CD4-positive, alpha-beta T cell (primary cell): ENCODE results near the gene MCF2L2. TPM values are rescaled to one million over a fixed set of nuclear protein-coding genes. Genes with fewer than 3 reads are reported as not detected.

ENCODE experiments used
- ATAC-seq: fragments of 200-7000 bp; cut with Tn5 transposase; one replicate; pipeline ENCODE4 v1.10.0; 2022; ENCODE audit warnings: mild to moderate bottlenecking; ENCODE audit not compliant: poor library complexity
- CTCF ChIA-PET: fragments of 350-600 bp; sonication (Branson Sonifier 250); formaldehyde crosslinking; loops from one replicate; lab custom pipeline; 2021; ENCODE audit warnings: antibody characterized with exemption, inconsistent platforms; lab: Charles Lee
- POLR2A ChIA-PET: fragments of 350-600 bp; sonication (Branson Sonifier 250); formaldehyde crosslinking; loops from one replicate; lab custom pipeline; 2021; ENCODE audit warnings: antibody characterized with exemption, inconsistent platforms; lab: Charles Lee
- DNase-seq, 14 experiments: peaks; one replicate each; pipeline ENCODE4 v3.0.0-alpha.2; 2013 to 2020; ENCODE audit warnings: mixed read lengths in 2 of 14
- H3K27ac ChIP-seq, 2 donors: one replicate each; pipeline versions ENCODE4 v1.5.1 to v1.7.0; 2013; ENCODE audit warnings: low read length in 2 of 2, low read depth in 1 of 2, mild to moderate bottlenecking in 1 of 2
- H3K27me3 ChIP-seq, 2 experiments: 1 replicate in 1 of 2; 2 replicates in 1 of 2; pipeline versions ENCODE4 v1.6.1 to v1.7.0; 2013; ENCODE audit warnings: low read length in 2 of 2, control low read depth in 1 of 2, mild to moderate bottlenecking in 1 of 2, moderate library complexity in 1 of 2; ENCODE audit not compliant: insufficient read depth in 2 of 2, control insufficient read depth in 1 of 2
- H3K36me3 ChIP-seq: one replicate; pipeline ENCODE4 v1.6.1; 2013; ENCODE audit warnings: low read length, control low read depth; ENCODE audit not compliant: insufficient read depth
- H3K4me1 ChIP-seq: one replicate; pipeline ENCODE4 v1.6.1; 2013; ENCODE audit warnings: low read length, control low read depth; ENCODE audit not compliant: insufficient read depth
- H3K4me3 ChIP-seq: one replicate; pipeline ENCODE4 v1.5.1; 2013; ENCODE audit warnings: mild to moderate bottlenecking, low read length, moderate library complexity
- H3K9me3 ChIP-seq, 2 experiments: 1 replicate in 1 of 2; 2 replicates in 1 of 2; pipeline versions ENCODE4 v1.6.1 to v1.7.0; 2013; ENCODE audit warnings: low read length in 2 of 2, mild to moderate bottlenecking in 2 of 2, control low read depth in 1 of 2, moderate library complexity in 1 of 2; ENCODE audit not compliant: control insufficient read depth in 1 of 2, insufficient read depth in 1 of 2
- H3K27ac Mint-ChIP-seq: one replicate; pipeline ENCODE4 v1.8.0; 2020; ENCODE audit warnings: mixed read lengths
- H3K27me3 Mint-ChIP-seq: one replicate; pipeline ENCODE4 v1.8.0; 2021; ENCODE audit warnings: mixed read lengths
- H3K36me3 Mint-ChIP-seq: one replicate; pipeline ENCODE4 v1.8.0; 2021; ENCODE audit warnings: low read depth, mixed read lengths
- H3K4me1 Mint-ChIP-seq: one replicate; pipeline ENCODE4 v1.8.0; 2021; ENCODE audit warnings: low read depth, mixed read lengths
- H3K4me3 Mint-ChIP-seq: one replicate; pipeline ENCODE4 v1.8.0; 2020; ENCODE audit warnings: mild to moderate bottlenecking, mixed read lengths
- H3K9me3 Mint-ChIP-seq: one replicate; pipeline ENCODE4 v1.8.0; 2020; ENCODE audit warnings: mixed read lengths
- intact Hi-C, 2 experiments: fragments of 100-400 bp; cut with DNase I in 1 of 2; cut with micrococcal nuclease in 1 of 2; formaldehyde crosslinking; loops; one replicate each; pipeline versions ENCODE4 v1.15.1 to v1.9.0; 2023 to 2025; cut with DNase I, micrococcal nuclease
- total RNA-seq, 174 experiments: library from RNA in 2 of 174; stranded (reverse) in 2 of 174; gene quantifications; one replicate each; pipeline ENCODE4 v1.2.3 and lab custom pipeline; 2021 to 2026
- TF ChIP-seq, protein P1 (sequence below): fragments of 200-600 bp; IDR thresholded peaks from one replicate; pipeline ENCODE4 v1.8.0; 2022; ENCODE audit warnings: antibody characterized with exemption, mild to moderate bottlenecking

The MCF2L2 gene
- total RNA-seq, 2 experiments from 2014 or later = 3.8 to 4.1 TPM

DNA sequence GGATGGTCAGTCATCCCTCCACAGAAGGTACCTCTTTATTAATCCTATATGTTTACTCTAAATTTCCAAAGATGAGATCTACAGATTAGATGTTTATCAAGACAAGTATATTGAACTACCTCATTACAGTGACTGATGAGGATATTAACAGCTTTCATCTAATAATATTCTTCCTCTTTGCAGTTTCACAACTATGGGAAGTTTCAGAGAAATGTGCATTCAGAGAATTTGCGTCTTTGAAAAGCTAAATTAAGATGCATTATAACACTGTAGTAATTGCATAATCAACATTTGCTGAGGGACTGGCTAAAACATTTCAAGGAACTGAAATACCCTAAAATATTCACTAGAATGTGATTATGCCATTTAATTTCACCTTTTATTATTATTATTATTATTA lies 46.7 kb downstream of the MCF2L2 start:
- Mint-ChIP-seq H3K27me3 (no peaks in the 10 kb centered on the region), H3K27ac (no peak overlapping the region), H3K9me3 (no peaks in the 10 kb centered on the region), H3K4me1 (peaks cover 10% of the 10 kb centered on the region), H3K36me3 (no peaks in the 10 kb centered on the region), H3K4me3 (no peak overlapping the region)
- Histone ChIP-seq H3K4me1 (no peaks in the 10 kb centered on the region), H3K36me3 (peaks cover 8% of the 10 kb centered on the region), H3K27me3 (no peaks in the 10 kb centered on the region), H3K4me3 (no peak overlapping the region), H3K9me3 (no peaks in the 10 kb centered on the region), H3K27ac (no peak overlapping the region)
- peak in 2 of 14 experiments; percentile 23 to 35 for DNase-seq
- ChIA-PET CTCF (interaction anchor here (0.7 to 3.1 kb wide), 16 partner anchors 10 to 284 kb away, joined by 3 to 30 read pairs (median 4); partner anchors contain the start of gene B3GNT5), POLR2A (interaction anchor here (1.3 kb wide), 1 partner anchor 158 kb away, joined by 4 read pairs; no protein-coding TSS in a partner anchor)
- intact Hi-C loops = loop anchor here (1.0 to 10.0 kb wide), 6 partner anchors 97 to 669 kb away; no protein-coding TSS in a partner anchor
- no peak for ATAC-seq
- TF ChIP-seq, protein P1, sequence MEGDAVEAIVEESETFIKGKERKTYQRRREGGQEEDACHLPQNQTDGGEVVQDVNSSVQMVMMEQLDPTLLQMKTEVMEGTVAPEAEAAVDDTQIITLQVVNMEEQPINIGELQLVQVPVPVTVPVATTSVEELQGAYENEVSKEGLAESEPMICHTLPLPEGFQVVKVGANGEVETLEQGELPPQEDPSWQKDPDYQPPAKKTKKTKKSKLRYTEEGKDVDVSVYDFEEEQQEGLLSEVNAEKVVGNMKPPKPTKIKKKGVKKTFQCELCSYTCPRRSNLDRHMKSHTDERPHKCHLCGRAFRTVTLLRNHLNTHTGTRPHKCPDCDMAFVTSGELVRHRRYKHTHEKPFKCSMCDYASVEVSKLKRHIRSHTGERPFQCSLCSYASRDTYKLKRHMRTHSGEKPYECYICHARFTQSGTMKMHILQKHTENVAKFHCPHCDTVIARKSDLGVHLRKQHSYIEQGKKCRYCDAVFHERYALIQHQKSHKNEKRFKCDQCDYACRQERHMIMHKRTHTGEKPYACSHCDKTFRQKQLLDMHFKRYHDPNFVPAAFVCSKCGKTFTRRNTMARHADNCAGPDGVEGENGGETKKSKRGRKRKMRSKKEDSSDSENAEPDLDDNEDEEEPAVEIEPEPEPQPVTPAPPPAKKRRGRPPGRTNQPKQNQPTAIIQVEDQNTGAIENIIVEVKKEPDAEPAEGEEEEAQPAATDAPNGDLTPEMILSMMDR = no peak

DNA sequence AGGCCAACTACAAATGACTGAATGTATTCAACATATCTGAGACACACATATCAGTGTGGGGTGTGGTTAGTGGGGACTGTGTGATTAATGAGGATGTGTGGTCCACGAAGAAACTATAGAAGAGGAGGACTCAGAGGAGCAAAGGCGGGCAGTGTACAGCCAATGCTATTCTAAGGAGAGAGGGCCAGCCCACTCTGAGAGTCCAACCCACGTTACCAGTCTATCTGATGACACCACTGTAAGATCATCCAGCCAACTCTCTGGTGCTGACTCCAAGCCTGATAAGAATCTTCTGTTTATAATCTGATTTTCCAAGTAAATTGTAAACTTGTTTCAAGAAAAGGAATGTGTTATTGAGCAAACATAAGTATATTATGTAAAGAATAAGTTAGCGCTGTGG lies 47.2 kb downstream of the MCF2L2 start:
- H3K9me3 ChIP-seq = no peaks in the 10 kb centered on the region
- H3K27ac ChIP-seq = no peak overlapping the region
- TF ChIP-seq, protein P1 = no peak
- no peak overlapping the region for H3K4me3 ChIP-seq
- Mint-ChIP-seq H3K27me3 (no peaks in the 10 kb centered on the region), H3K36me3 (no peaks in the 10 kb centered on the region), H3K4me1 (peaks cover 10% of the 10 kb centered on the region), H3K9me3 (no peaks in the 10 kb centered on the region), H3K27ac (no peak overlapping the region), H3K4me3 (no peak overlapping the region)
- CTCF ChIA-PET = interaction anchor here (1.3 to 3.1 kb wide), 3 partner anchors 97 to 197 kb away, joined by 3 to 23 read pairs (median 7); no protein-coding TSS in a partner anchor
- ATAC-seq = no peak
- H3K36me3 ChIP-seq = peaks cover 8% of the 10 kb centered on the region
- intact Hi-C loops = loop anchor here (5.0 to 10.0 kb wide), 4 partner anchors 96 to 669 kb away; no protein-coding TSS in a partner anchor
- H3K27me3 ChIP-seq = no peaks in the 10 kb centered on the region
- peak in 2 of 14 experiments; percentile 25 to 48 for DNase-seq
- no peaks in the 10 kb centered on the region for H3K4me1 ChIP-seq
- POLR2A ChIA-PET = interaction anchor here (0.6 kb wide), 1 partner anchor 399 kb away, joined by 4 read pairs; no protein-coding TSS in a partner anchor

DNA sequence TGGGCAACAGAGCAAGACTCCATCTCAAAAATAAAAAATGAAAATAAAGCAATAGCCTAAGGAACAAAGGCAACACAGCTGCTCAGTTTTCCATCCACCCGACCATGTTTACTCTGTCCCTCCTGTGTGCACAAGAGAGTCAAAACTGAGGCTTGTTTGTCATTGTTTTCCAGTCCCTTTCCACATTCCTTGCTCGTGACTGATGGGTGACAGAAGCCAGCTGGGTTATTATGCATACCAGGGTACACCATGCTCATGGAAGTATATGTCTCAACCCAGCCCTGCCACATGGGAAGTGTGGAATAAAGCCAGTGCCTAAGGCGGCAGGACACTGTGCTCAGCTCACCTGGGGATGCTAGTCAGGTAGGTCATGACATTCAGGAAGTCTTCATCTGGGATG lies 49.5 kb downstream of the MCF2L2 start:
- H3K4me1 Mint-ChIP-seq = peaks cover 10% of the 10 kb centered on the region
- no peak overlapping the region for H3K4me3 ChIP-seq
- no peak overlapping the region for H3K27ac Mint-ChIP-seq
- ATAC-seq = no peak
- no peak overlapping the region for H3K4me3 Mint-ChIP-seq
- H3K27me3 Mint-ChIP-seq = no peaks in the 10 kb centered on the region
- peaks cover 8% of the 10 kb centered on the region for H3K36me3 ChIP-seq
- no peaks in the 10 kb centered on the region for H3K9me3 Mint-ChIP-seq
- TF ChIP-seq, protein P1 = no peak
- no peaks in the 10 kb centered on the region for H3K4me1 ChIP-seq
- ChIA-PET CTCF (no interaction called here), POLR2A (no interaction called here)
- no peaks in the 10 kb centered on the region for H3K9me3 ChIP-seq
- no peaks in the 10 kb centered on the region for H3K27me3 ChIP-seq
- no peak for DNase-seq
- H3K36me3 Mint-ChIP-seq = no peaks in the 10 kb centered on the region
- H3K27ac ChIP-seq = no peak overlapping the region
- intact Hi-C loops = no loop called here
